ENCODE results near the gene TMEM18.
"Not testable (repeated sequence)": the region's sequence is repeated elsewhere in the genome, so short reads cannot be mapped to it uniquely, and the experiment has no call there.

TMEM18 gene

DNA sequence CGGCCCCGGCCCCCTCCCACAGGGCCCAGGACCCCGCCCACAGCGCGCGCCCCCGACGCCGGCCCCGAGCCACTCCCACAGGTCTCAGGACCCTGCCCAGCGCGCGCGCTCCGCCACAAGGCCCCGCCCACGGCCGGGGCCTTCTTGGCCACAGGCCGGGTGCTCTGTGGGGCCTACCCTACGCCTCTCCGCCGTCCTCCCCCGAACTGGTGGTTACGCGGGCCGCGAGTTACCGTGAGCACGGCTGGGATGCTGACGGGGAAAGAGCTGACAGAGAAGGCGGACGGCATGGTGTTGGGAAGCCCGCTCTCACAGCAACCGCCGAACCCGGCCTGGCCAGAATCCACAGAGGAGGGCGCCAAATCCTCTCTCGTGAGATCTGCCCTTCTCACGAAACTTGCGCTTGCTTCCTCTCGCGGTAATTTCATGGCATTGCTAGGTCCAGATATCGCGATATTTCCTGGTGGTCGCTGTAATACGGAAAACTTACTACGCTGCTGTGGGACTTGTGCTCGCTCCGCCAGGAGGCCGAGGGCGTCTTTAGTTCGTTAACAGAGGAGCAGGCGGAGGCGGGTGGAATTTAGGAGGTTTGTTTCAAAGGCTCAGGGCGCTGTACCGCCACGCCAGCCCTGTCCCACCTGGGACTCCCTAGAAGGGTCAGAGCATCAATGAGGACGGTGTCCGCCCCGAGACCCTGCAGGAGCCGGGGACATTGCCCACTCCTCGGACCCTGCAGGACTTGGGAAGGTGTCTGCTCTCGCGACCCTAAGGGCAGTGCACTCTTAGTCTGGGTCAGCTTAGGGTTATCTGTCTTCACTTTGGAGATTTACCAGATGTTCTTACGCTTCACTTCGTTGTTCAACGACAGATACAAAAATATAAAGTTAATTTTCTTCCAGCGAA, at the start of gene TMEM18:
TMEM18 (minus strand) TSS at position 351 of the 903 bp plus-strand sequence; CDS start at position 290, 61 bp downstream.
- peak; percentile 94 to 95 for DNase-seq

DNA sequence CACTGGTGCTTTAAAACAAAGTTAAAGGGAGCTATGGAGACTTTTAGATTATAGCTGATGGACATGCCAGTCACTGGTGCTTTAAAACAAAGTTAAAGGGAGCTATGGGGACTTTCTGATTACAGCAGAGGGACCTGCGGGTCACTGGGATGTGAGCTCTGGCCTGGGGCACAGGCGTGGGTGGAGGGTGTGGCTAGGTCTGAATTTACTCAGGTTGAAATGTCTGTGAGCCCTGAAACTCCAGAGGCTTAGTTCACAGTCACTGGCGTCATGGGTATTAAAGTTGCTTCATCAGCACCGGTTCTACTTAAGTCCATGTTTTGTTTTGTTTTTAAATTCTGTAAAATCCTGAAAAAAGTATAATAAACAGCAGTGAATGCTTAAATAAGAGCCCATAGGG, 49.0 kb upstream of the TMEM18 start:
- no peak for DNase-seq

DNA sequence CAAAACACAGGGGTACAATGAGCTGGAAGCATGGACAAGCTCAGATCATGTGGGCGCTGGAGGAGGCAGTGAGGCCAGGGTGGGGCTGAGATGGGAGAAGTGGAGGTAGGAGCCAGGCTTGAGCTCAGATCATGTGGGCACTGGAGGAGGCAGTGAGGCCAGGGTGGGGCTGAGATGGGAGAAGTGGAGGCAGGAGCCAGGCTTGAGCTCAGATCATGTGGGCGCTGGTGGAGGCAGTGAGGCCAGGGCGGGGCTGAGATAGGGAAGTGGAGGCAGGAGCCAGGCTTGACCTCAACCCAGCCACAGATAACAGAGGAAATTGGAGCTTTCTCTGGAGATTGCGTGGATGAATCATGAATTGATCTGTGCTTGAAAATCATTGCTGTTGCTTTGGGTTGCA, 48.3 kb upstream of the TMEM18 start:
- DNase-seq, result no peak

DNA sequence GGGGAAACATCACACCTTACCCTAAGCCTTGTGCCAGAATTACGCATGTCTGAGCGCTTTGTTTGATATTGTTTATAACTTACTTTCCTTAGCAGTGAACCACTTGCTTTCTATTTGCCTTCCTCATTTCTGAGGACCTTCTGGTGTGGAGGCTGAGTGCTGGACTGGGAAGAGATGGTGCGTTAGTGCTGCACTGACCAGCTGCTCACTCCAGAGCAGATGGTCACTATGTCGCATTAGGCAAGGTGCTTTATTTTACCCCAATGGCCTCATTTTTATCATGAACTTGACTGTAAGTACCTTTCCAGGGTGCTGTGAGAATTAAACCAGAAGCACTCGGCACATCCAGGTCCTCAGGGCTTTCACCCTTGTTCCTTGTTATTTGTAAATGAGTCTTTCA, 46.6 kb upstream of the TMEM18 start:
- no peak for DNase-seq

DNA sequence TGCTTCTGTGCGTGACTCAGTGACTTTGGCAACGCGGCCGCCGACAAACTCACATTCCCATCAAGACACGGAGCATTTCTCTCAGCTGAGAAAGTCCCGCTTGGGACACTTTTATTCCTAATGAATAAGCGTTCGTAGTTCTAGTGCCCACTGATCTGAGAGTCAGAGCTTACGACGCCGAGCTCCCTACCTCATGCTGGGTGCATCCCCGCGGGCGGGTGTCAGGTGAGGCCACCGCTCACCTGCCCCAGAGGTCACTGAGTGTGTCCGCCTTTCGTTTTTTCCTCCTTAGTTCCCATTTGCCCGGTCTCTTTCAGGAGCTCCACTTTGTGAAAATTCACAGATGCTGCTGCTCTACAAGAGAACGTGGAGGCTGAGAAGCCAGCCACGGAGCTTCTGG, 43.6 kb upstream of the TMEM18 start:
- DNase-seq, result no peak

DNA sequence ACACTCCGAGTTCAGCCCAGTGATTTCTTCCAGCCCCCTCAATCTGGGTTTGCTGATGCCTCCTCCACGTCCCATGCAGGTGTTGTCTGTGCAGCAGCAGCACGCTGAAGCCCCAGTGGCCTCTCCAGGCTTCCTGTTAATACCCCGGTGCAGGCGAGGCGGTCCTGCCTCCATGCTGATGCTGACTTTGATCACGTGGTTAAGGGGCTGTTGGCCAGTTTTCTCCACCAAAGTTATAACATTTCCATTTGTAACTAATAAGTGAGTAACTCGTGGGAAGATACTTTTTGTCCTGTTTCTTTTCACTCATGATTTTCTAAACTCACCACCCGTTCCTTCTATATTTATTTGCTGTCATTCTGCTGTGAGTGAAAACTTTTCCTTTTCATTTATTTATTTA, 42.5 kb upstream of the TMEM18 start:
- DNase-seq, result no peak

DNA sequence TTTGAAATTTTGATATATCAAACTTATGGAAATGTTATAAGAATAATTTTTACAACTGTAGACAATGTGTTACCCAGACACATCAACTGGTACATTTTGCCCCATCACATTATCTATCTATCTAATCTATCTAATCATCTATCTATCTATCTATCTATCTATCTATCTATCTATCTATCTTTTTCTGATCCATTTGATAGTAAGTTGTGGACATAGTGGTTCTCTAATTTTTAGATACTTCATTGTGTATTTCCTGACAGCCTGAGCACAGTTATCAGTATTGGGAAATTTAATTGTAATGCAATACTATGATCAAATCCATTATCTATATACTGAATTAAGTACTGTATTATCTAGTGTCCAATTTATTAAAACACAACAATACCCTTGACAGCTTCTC, 42.0 kb upstream of the TMEM18 start:
- DNase-seq, result no peak

DNA sequence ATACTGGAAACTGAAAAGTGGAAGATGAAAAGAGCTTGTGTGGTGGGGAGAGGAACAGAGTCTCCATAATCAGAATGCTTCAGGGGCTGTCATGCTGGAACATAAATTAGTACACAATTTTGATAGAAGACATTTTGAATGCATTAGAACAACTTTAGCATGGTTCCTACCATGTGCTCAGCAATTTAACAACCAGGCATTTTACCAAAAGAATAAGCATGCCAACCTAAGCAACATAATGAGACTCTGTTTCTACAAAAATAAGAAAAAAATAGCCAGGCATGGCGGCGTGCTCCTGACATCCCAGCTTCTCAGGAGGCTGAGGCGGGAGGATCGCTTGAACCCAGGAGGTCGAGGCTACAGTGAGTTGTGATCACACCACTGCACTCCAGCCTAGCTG, 40.5 kb upstream of the TMEM18 start:
- no peak for DNase-seq

DNA sequence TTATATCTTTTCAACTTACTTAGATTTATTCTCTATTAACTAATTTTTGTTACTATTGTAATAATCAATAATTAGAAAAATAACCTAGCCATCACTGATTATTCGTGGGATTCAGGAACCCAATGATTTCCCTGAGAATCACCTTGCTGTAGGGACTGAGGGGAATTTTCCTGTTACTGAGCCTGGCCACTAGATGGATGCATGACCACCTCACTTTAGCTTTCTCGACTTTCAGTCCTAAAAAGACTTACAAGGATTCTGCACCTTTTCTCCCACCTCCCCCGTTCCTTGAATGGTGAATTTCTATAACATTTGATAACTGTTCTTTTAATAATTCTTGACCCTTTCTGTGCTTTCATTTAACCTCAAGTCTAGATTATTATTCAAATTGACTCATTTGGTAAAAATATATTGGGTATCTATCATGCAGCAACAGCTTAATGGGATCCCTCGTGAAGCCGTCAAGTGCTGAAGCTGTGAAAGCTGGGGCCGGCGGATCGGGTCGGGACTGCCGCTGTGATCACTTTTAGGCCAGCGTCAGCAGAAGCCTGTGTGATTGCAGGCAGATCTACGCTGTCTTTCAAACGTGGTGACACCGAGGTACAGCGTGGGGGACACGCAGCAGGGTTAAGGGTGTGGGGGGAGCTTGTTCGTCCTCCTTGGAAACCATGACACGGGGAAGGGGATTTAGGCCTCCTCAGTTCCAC, 38.8 kb upstream of the TMEM18 start:
- no peak for DNase-seq

DNA sequence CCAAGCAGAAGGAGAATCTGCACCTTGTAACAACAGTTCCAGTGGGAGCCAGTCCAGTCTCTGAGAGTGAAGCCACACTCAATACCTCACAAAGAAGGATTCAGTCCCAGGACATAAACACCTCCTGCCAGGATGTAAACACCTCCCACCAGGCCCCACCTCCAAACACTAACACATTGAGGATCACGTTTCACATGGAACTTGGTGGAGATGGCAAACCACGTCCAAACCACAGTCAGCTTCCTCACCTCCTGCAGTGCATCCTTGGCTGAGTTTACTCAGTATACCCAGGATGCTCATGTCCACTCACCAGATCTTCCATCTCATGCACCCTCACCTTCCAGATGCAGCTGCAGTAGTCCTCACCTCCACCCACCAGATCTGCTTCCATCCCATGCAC, 37.8 kb upstream of the TMEM18 start:
- DNase-seq, result no peak

DNA sequence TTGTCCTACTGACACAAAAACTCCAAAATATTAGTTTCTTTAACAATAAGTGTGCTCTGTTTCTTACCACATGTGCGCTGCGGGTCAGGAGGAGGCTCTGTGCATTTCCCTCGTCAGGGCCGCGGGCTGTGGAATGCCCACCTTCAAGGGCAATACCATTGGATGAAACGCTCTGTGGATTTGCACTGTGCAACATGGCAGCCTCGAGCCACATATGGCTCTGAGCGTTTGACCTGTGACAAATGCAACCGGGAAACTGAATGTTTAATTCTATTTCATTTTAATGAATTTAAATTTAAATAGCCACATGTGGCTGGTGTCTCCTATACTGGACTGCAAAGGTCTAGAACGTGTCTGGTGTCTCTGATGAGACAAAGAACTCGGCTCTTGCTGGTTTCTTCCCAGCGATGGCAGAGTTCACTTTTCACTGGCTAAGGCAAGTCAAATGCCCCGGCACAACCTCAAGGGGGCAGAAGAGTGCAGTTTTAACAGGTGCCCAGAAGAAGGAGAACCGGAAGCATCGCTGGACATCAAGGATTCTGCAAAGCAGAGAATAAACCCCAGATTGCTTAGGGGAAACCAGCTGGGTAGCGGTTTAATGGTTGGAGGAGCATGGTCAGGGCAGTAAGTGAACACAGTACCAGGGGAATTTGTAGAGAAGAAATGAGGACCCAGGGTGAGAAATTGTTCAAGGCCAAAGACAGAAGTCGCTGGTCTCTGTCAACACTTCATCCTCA, 37.0 kb upstream of the TMEM18 start:
- DNase-seq, result peak; percentile 52 to 66

DNA sequence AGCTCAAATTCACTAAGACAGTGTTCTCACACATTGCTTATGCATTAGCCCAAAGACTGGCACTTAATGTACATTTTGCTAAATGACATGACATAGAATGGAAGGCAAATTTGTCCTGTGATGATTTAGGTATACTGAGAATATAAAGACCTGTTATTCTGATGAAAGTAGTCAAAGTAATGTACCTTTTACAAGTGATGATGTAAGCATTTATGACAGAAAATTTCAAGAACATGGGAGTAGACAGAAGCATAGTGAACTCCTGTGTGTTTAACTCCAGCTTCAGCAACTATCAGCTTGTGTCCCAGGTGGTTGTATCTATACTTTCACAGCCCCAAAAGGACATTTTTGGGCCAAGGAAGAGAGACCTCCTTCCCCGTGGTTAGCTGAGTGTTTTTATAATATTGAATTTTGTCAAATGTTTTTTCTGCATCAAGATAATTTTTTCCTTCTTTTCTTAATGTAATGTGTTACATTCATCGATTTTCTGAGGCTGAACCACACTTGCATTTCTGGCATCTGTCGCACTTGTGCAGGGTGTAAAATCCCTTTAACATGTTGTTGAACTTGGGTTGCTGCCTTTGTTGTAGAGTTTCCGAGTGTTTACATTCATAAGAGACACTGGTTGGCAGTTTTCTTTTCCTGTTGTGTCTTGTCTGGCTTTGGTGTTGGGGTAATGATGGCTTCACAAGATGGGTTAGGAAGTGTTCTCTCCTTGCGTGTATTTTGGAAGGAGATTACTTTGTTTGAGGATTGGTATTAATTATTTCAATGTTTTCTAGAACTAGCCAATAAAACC, 33.9 kb upstream of the TMEM18 start:
- DNase-seq, result no peak

DNA sequence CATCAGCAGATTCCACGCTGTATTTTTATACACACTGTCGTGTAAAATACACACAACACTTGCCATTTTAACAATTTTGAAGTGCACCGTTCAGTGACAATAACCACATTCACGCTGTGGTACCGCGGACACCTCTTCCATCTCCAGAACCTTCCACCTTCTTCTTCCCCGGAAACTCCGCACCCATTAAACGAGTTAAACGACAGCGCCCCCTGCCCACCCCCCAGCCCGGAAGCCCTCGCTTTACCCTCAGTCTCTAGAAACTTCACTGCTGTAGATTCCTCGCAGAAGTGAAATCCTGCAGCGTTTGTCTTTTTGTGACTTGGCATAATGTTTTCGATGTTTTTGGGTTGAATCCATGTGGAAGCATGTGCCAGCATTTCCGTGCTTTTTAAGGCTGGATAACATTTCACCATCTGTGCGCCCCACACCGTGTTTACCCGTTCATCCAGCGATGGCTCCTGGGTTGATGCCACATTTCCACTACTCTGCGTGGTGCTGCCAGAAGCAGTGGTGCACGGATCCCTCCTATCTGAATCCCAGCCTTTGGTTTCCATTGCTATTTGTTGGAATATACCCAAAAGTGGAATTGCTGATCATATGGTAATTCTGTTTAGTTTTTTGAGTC, 32.0 kb upstream of the TMEM18 start:
- DNase-seq, result no peak

DNA sequence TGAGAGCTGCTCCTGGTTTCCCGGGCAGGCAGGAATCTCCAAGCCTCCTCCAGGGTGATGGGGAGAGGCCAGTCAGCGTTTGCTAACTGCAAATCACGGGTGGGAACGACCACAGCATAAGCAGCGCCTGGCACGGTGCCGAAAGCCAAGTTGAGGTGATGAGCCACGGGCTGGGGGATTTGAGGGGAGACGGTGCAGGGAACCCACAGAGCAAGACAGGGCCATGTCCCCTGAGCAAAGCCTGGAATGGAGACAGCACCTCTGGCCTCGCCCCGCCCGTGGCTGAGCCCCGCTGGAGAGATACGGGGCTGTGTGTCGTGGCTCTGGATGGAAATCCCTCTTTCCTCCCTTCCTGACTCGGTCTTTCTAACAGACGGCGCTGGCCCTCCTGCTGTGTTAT, 31.5 kb upstream of the TMEM18 start:
- DNase-seq, result no peak

DNA sequence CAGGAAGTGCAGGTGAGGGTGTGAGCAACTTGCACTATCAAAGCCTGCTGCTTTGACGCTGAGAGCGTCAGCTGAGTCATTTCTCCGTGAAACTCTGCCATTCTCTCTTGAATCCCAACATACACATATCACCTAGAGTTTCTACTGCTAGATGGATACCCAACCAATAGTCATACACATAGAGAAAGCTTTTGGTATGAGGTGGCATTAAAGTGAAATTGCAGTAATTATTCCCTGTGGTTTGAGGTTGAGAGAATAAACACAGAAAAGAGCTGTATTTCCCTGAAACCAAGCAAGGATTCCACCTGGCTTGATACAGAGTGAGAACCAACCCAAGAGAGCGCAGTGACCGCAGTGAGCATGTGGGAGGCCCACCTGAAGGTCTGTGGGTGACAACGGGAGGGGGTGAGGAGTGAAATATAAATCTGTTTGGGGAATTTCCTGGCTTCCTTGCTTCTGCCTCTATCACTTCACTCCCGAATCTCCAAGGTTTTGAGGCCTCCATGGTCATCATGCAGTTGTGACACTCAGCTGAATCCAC, 28.8 kb upstream of the TMEM18 start:
- DNase-seq, result no peak

DNA sequence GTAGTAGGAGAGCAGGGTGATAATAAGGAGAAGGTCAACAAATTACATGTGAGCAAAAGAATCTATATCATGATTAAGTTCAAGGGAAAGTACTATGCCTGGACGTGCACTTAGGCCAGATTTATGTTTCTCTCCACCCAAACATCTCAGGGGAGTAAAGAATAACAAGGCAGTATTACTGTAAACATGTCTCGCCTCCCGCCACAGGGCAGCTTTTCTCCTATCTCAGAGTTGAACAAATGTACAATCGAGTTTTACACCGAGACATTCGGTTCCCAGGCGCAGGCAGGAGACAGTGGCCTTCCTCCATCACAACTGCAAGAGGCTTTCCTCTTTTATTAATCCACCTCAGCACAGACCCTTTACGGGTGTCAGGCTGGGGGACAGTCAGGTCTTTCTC, 25.6 kb upstream of the TMEM18 start:
- not testable (repeated sequence) for DNase-seq

DNA sequence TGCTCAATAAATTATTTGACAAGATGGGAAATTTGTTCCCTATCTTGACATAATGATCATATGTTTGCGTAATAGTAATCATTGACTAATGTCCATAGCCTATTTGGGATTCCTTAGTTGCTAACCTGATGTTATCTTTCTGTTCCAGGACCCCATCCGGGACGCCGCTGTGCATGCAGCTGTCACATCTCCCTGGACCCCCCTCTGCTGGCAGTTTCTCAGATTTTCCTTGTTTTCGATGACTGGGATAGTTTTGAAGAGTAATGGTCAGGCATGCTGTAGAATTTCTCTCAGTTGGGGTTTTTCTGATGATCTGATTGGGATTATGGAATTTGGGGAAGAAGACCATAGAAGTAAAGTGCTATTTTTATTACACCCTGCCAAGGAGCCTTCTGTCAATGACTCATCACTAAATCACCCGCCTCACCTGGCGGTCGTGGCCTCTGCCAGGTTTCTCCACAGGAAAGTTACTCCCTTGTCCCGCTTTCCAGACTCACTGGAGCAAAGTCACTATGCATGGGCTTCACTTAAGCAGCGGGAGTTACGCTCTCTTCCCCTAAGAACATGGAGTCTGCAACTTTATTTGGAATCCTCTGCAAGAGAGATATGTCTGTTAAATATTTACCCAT, 19.9 kb upstream of the TMEM18 start:
- DNase-seq, result no peak

DNA sequence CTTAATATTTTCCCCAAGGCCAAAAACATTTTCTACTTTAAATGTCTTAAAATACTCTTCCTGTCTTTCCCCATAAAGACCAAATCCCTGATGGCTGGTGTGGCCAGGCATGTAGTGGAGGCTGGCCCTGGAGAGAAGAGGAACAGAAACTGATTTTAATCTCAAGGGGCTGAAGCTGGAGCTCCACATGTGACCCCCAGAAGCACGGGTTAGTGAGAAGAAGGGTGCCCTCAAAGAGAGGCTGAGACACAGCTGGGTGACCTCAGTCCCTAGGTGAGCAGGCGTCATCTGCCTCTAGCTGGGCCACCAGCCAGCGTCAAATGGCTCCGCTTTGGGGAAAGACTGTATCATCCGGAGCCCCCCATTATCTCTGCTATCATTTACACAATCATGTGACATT, 19.3 kb upstream of the TMEM18 start:
- DNase-seq, result no peak

DNA sequence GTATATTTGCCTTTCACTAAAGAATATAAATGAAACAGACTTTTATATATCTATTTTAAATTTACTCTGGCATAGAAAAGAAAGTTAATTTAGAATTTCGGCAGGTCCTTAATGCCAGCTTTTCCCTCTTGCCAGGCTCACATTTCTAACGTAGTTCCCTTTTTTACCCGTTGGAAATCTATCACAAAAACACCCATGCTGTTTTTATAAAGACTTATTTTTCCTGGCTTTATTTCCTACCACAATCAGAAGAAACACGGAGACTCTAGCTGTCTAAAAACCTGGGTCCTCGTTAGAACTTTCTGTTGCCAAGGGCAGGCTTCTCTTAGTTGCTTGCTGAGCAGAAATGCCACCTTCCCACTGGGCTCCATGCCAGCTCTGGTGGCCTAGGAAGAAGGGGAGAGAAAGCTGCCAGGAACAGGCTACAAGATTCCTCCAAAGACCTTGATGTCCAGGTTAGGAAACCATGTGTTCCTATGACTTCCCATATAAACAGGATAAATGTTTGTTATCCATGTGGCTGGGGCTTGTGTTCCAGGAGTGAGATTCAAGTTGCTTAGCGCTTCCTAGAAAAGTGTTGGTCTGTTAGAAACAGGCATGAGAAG, 17.8 kb upstream of the TMEM18 start:
- no peak for DNase-seq

DNA sequence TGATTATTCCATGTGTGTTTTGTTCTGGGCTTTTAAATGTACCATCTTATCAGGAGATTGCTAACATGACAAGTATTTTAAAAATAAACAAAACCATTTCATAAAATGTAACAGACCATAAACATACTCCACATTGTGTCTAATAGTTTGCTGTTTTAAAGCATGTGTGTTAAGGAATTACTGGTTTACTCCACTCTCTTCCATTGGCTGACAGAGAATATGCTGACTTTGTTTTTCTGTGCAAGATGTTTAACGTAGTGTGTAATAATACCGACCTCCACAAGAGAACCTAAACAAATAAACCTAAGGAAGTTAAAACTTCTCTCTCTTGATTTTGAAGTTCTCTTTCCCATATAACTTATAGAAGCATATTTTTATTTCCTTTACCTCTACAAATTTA, 17.0 kb upstream of the TMEM18 start:
- DNase-seq, result no peak

DNA sequence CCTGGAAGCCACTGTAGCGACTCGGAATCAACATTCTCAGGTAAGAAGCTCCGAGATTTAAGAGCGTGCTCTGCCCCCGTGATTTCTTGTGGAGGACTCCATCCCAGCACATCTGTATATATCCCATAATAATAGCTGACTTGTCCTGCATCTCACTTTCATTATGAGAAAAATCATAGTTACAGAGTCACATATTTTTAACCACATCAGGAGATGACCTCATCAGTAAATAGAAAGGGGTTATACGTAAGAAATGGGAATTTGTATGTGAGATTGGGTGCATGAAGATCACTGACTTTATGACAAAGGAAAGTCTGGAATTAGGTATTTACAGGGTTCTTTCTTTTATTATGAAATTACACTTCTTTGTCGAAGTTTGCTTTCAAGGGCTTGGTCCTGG, 16.4 kb upstream of the TMEM18 start:
- no peak for DNase-seq
